ENCODE data around the gene ADCK1. TPM values are rescaled to one million over a fixed set of nuclear protein-coding genes. Genes with fewer than 3 reads are reported as not detected.
"Not testable (repeated sequence)": the region's sequence is repeated elsewhere in the genome, so short reads cannot be mapped to it uniquely, and the experiment has no call there.

Gene ADCK1
- total RNA-seq, 1 donor from 2014 or later: 5.2 TPM

- intact Hi-C loops (cut with micrococcal nuclease): no loop called here
- no peaks in the 10 kb centered on the region for H3K4me1 Mint-ChIP-seq (ENCODE audit: low read depth)
- no peaks in the 10 kb centered on the region for H3K36me3 Mint-ChIP-seq (ENCODE audit: low read depth)
- H3K4me3 Mint-ChIP-seq (ENCODE audit: low read depth): no peak overlapping the region
- no peak overlapping the region for H3K27ac Mint-ChIP-seq
- H3K27me3 Mint-ChIP-seq (ENCODE audit: low read depth): no peaks in the 10 kb centered on the region
- peaks cover 5% of the 10 kb centered on the region for H3K9me3 Mint-ChIP-seq
- DNase-seq (ENCODE audit: low spot score): no peak
Observed at GRCh38 chr14:77878783-77879182, 78.9 kb downstream of the ADCK1 start.

GRCh38 chr14:77880056-77880455 is 80.1 kb downstream of the ADCK1 start:
- H3K4me3 Mint-ChIP-seq (ENCODE audit: low read depth): no peak overlapping the region
- no peaks in the 10 kb centered on the region for H3K9me3 Mint-ChIP-seq
- no peaks in the 10 kb centered on the region for H3K36me3 Mint-ChIP-seq (ENCODE audit: low read depth)
- no peaks in the 10 kb centered on the region for H3K4me1 Mint-ChIP-seq (ENCODE audit: low read depth)
- no peak for DNase-seq (ENCODE audit: low spot score)
- H3K27me3 Mint-ChIP-seq (ENCODE audit: low read depth): no peaks in the 10 kb centered on the region
- no peak overlapping the region for H3K27ac Mint-ChIP-seq
- intact Hi-C loops (cut with micrococcal nuclease): no loop called here

GRCh38 chr14:77882098-77882497 is 82.2 kb downstream of the ADCK1 start:
- H3K4me3 Mint-ChIP-seq (ENCODE audit: low read depth): no peak overlapping the region
- no peaks in the 10 kb centered on the region for H3K36me3 Mint-ChIP-seq (ENCODE audit: low read depth)
- no peak for DNase-seq (ENCODE audit: low spot score)
- intact Hi-C loops (cut with micrococcal nuclease): no loop called here
- H3K27ac Mint-ChIP-seq: no peak overlapping the region
- no peaks in the 10 kb centered on the region for H3K4me1 Mint-ChIP-seq (ENCODE audit: low read depth)
- H3K27me3 Mint-ChIP-seq (ENCODE audit: low read depth): no peaks in the 10 kb centered on the region
- no peaks in the 10 kb centered on the region for H3K9me3 Mint-ChIP-seq

GRCh38 chr14:77882636-77883035 is 82.7 kb downstream of the ADCK1 start:
- DNase-seq (ENCODE audit: low spot score): no peak
- H3K4me3 Mint-ChIP-seq (ENCODE audit: low read depth): no peak overlapping the region
- no peaks in the 10 kb centered on the region for H3K27me3 Mint-ChIP-seq (ENCODE audit: low read depth)
- no peaks in the 10 kb centered on the region for H3K9me3 Mint-ChIP-seq
- H3K27ac Mint-ChIP-seq: no peak overlapping the region
- intact Hi-C loops (cut with micrococcal nuclease): no loop called here
- no peaks in the 10 kb centered on the region for H3K36me3 Mint-ChIP-seq (ENCODE audit: low read depth)
- no peaks in the 10 kb centered on the region for H3K4me1 Mint-ChIP-seq (ENCODE audit: low read depth)

GRCh38 chr14:77883131-77883846 is 83.4 kb downstream of the ADCK1 start:
- no peak for DNase-seq (ENCODE audit: low spot score)
- intact Hi-C loops (cut with micrococcal nuclease): no loop called here
- H3K36me3 Mint-ChIP-seq (ENCODE audit: low read depth): no peaks in the 10 kb centered on the region
- H3K4me1 Mint-ChIP-seq (ENCODE audit: low read depth): no peaks in the 10 kb centered on the region
- no peak overlapping the region for H3K4me3 Mint-ChIP-seq (ENCODE audit: low read depth)
- H3K27me3 Mint-ChIP-seq (ENCODE audit: low read depth): no peaks in the 10 kb centered on the region
- H3K27ac Mint-ChIP-seq: no peak overlapping the region
- H3K9me3 Mint-ChIP-seq: peaks cover 5% of the 10 kb centered on the region

- peaks cover 6% of the 10 kb centered on the region for H3K9me3 Mint-ChIP-seq
- no peaks in the 10 kb centered on the region for H3K4me1 Mint-ChIP-seq (ENCODE audit: low read depth)
- intact Hi-C loops (cut with micrococcal nuclease): no loop called here
- no peaks in the 10 kb centered on the region for H3K27me3 Mint-ChIP-seq (ENCODE audit: low read depth)
- H3K4me3 Mint-ChIP-seq (ENCODE audit: low read depth): no peak overlapping the region
- no peaks in the 10 kb centered on the region for H3K36me3 Mint-ChIP-seq (ENCODE audit: low read depth)
- no peak overlapping the region for H3K27ac Mint-ChIP-seq
- no peak for DNase-seq (ENCODE audit: low spot score)
Observed at GRCh38 chr14:77883847-77884238, 83.9 kb downstream of the ADCK1 start.

GRCh38 chr14:77885367-77885766 is 85.5 kb downstream of the ADCK1 start:
- Mint-ChIP-seq H3K27me3 (ENCODE audit: low read depth) (no peaks in the 10 kb centered on the region), H3K4me1 (ENCODE audit: low read depth) (no peaks in the 10 kb centered on the region), H3K9me3 (peaks cover 12% of the 10 kb centered on the region), H3K27ac (no peak overlapping the region), H3K36me3 (ENCODE audit: low read depth) (no peaks in the 10 kb centered on the region), H3K4me3 (ENCODE audit: low read depth) (no peak overlapping the region)
- intact Hi-C loops (cut with micrococcal nuclease): no loop called here
- DNase-seq (ENCODE audit: low spot score): no peak

- Mint-ChIP-seq H3K27me3 (ENCODE audit: low read depth) (no peaks in the 10 kb centered on the region), H3K27ac (no peak overlapping the region), H3K36me3 (ENCODE audit: low read depth) (no peaks in the 10 kb centered on the region), H3K9me3 (peaks cover 12% of the 10 kb centered on the region), H3K4me1 (ENCODE audit: low read depth) (no peaks in the 10 kb centered on the region), H3K4me3 (ENCODE audit: low read depth) (no peak overlapping the region)
- DNase-seq (ENCODE audit: low spot score): no peak
- intact Hi-C loops (cut with micrococcal nuclease): no loop called here
Observed at GRCh38 chr14:77886010-77886409, 86.1 kb downstream of the ADCK1 start.

- H3K4me1 Mint-ChIP-seq (ENCODE audit: low read depth); H3K27ac Mint-ChIP-seq; DNase-seq (ENCODE audit: low spot score); intact Hi-C loops (cut with micrococcal nuclease); H3K4me3 Mint-ChIP-seq (ENCODE audit: low read depth); H3K36me3 Mint-ChIP-seq (ENCODE audit: low read depth); H3K27me3 Mint-ChIP-seq (ENCODE audit: low read depth): not testable (repeated sequence)
- peaks cover 12% of the 10 kb centered on the region for H3K9me3 Mint-ChIP-seq
Observed at GRCh38 chr14:77888903-77889302, 89.0 kb downstream of the ADCK1 start.

GRCh38 chr14:77889971-77890442 is 90.1 kb downstream of the ADCK1 start:
- Mint-ChIP-seq H3K27me3 (ENCODE audit: low read depth) (no peaks in the 10 kb centered on the region), H3K4me3 (ENCODE audit: low read depth) (no peak overlapping the region), H3K27ac (no peak overlapping the region), H3K9me3 (peaks cover 12% of the 10 kb centered on the region), H3K36me3 (ENCODE audit: low read depth) (no peaks in the 10 kb centered on the region), H3K4me1 (ENCODE audit: low read depth) (no peaks in the 10 kb centered on the region)
- DNase-seq (ENCODE audit: low spot score): no peak
- intact Hi-C loops (cut with micrococcal nuclease): no loop called here

- no peak overlapping the region for H3K4me3 Mint-ChIP-seq (ENCODE audit: low read depth)
- no peak overlapping the region for H3K27ac Mint-ChIP-seq
- no peaks in the 10 kb centered on the region for H3K4me1 Mint-ChIP-seq (ENCODE audit: low read depth)
- intact Hi-C loops (cut with micrococcal nuclease): no loop called here
- no peaks in the 10 kb centered on the region for H3K27me3 Mint-ChIP-seq (ENCODE audit: low read depth)
- peaks cover 12% of the 10 kb centered on the region for H3K9me3 Mint-ChIP-seq
- DNase-seq (ENCODE audit: low spot score): no peak
- no peaks in the 10 kb centered on the region for H3K36me3 Mint-ChIP-seq (ENCODE audit: low read depth)
Observed at GRCh38 chr14:77890873-77891272, 91.0 kb downstream of the ADCK1 start.

GRCh38 chr14:77892381-77892871 is 92.5 kb downstream of the ADCK1 start:
- Mint-ChIP-seq H3K27ac (no peak overlapping the region), H3K9me3 (peaks cover 12% of the 10 kb centered on the region), H3K36me3 (ENCODE audit: low read depth) (no peaks in the 10 kb centered on the region), H3K4me3 (ENCODE audit: low read depth) (no peak overlapping the region), H3K4me1 (ENCODE audit: low read depth) (no peaks in the 10 kb centered on the region), H3K27me3 (ENCODE audit: low read depth) (no peaks in the 10 kb centered on the region)
- no peak for DNase-seq (ENCODE audit: low spot score)
- intact Hi-C loops (cut with micrococcal nuclease): no loop called here

GRCh38 chr14:77892890-77893484 is 93.1 kb downstream of the ADCK1 start:
- H3K27ac Mint-ChIP-seq: no peak overlapping the region
- H3K9me3 Mint-ChIP-seq: peaks cover 10% of the 10 kb centered on the region
- intact Hi-C loops (cut with micrococcal nuclease): no loop called here
- no peaks in the 10 kb centered on the region for H3K4me1 Mint-ChIP-seq (ENCODE audit: low read depth)
- no peak for DNase-seq (ENCODE audit: low spot score)
- no peaks in the 10 kb centered on the region for H3K27me3 Mint-ChIP-seq (ENCODE audit: low read depth)
- H3K36me3 Mint-ChIP-seq (ENCODE audit: low read depth): no peaks in the 10 kb centered on the region
- no peak overlapping the region for H3K4me3 Mint-ChIP-seq (ENCODE audit: low read depth)
